ENCODE measurements around the gene PLSCR2. TPM values are rescaled to one million over a fixed set of nuclear protein-coding genes. Genes with fewer than 3 reads are reported as not detected.

The PLSCR2 gene
- total RNA-seq, 1 experiment from 2014 or later, result not detected

DNA sequence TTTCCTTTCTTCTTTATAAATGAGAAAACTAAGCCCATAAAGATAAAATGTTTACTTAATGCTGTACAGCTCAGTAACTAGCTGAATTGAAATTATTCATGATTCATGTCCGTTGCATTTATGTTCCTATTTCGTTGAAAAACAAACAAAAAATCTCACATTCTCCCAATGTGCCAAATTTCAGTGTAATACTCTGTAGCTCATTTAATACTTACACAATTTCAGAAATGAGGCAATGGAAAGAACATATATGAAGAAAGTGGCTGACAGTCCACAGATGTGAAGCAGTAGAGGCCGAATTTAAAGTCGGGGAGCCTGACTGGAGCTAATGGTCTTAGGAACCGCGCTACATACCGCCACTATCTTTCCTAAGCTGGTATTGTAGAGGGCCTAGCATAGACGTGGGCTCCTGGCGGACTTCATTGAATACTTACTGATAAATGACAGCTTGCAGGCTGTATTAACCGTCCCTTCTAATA lies 651 bp downstream of the PLSCR2 start:
- ChIA-PET CTCF (no interaction called here), RAD21 (ENCODE audit: low non-redundant PET in 1 of 2, low total read pairs in 2 of 2, uncharacterized antibody in 2 of 2, unreplicated experiment in 2 of 2) (no interaction called here)
- no peak overlapping the region for H3K4me3 ChIP-seq (replicated peaks in 1 of 2; ENCODE audit: low read depth in 1 of 2, low read length in 2 of 2)

DNA sequence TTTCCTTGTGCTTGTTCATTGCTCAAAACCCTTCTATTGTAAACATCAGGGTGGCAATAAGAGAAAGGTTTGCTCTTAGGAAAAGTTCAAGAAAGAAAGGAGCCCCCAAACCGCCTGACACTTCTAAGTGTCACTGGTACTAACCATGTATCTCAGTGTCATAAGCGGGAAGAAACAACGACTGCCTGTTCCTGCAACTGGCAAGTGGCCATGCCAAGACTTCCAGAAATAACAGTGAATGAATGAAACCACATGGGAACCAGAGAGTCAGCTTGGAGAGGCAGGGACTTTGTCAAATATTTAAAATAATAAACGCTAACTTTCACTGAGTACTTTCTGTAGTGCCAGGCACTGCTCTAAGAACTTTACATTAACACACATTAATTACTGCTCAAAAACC lies 1.1 kb downstream of the PLSCR2 start:
- DNase-seq (ENCODE audit: low read depth, low spot score), result no peak
- H3K4me1 ChIP-seq (ENCODE audit: control insufficient read depth in 1 of 2, insufficient read depth in 2 of 2, low read length in 2 of 2), result no peaks in the 10 kb centered on the region
- no peak for TF ChIP-seq SRF (IDR thresholded peaks at IDR 0.05; ENCODE audit: low read depth)
- no peak for TF ChIP-seq CBX3 (IDR thresholded peaks at IDR 0.05; ENCODE audit: low read depth)
- TF ChIP-seq RAD21 (IDR thresholded peaks at IDR 0.05; ENCODE audit: low read depth), result no peak
- TF ChIP-seq, protein P1, sequence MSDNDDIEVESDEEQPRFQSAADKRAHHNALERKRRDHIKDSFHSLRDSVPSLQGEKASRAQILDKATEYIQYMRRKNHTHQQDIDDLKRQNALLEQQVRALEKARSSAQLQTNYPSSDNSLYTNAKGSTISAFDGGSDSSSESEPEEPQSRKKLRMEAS (IDR thresholded peaks at IDR 0.05), result no peak
- TF ChIP-seq POLR2A (IDR thresholded peaks at IDR 0.05; ENCODE audit: borderline replicate concordance, extremely low read depth, insufficient read depth, insufficient read length), result no peak
- no peak for TF ChIP-seq REST (IDR thresholded peaks at IDR 0.05; ENCODE audit: low read depth)
- TF ChIP-seq CTCF (IDR thresholded peaks at IDR 0.05 in 2 of 3, conservative IDR thresholded peaks at IDR 0.05 in 1 of 3; ENCODE audit: borderline replicate concordance in 1 of 3, insufficient read depth in 1 of 3, low read depth in 2 of 3, low read length in 2 of 3), result no peak
- no peak for TF ChIP-seq POLR2AphosphoS5 (IDR thresholded peaks at IDR 0.05; ENCODE audit: low read depth, low read length)
- no peak for TF ChIP-seq JUND (IDR thresholded peaks at IDR 0.05)
- no peak for TF ChIP-seq FOSL1 (IDR thresholded peaks at IDR 0.05; ENCODE audit: low read depth)
- TF ChIP-seq YY1 (IDR thresholded peaks at IDR 0.05; ENCODE audit: extremely low read depth, insufficient replicate concordance, low read depth, low read length), result no peak
- no peak for TF ChIP-seq ATF3 (IDR thresholded peaks at IDR 0.05)
- TF ChIP-seq CEBPB (IDR thresholded peaks at IDR 0.05; ENCODE audit: low read depth), result no peak
- TF ChIP-seq ELF1 (IDR thresholded peaks at IDR 0.05; ENCODE audit: borderline replicate concordance, low read depth), result no peak
- no peak for TF ChIP-seq EZH2 (IDR thresholded peaks at IDR 0.05)

More for the DNA sequence above, 651 bp downstream of the PLSCR2 start:
- ATAC-seq (no peak), DNase-seq (ENCODE audit: low read depth, low spot score) (no peak)
- Histone ChIP-seq H3K9me3 (ENCODE audit: control insufficient read depth in 1 of 2, insufficient read depth in 1 of 2, low read depth in 1 of 2, low read length in 2 of 2) (no peaks in the 10 kb centered on the region), H3K9ac (ENCODE audit: low read length) (no peak overlapping the region), H3K27me3 (ENCODE audit: insufficient read depth, low read length) (no peaks in the 10 kb centered on the region), H2AFZ (ENCODE audit: low read depth, low read length, poor library complexity, severe bottlenecking) (no peak overlapping the region), H3K4me2 (ENCODE audit: low read length) (no peak overlapping the region), H3K9me2 (ENCODE audit: insufficient read depth) (no peaks in the 10 kb centered on the region), H4K20me1 (ENCODE audit: insufficient read depth) (no peaks in the 10 kb centered on the region), H3K36me3 (ENCODE audit: control insufficient read depth in 1 of 2, insufficient read depth in 2 of 2, low read length in 2 of 2) (no peaks in the 10 kb centered on the region), H3K4me1 (ENCODE audit: control insufficient read depth in 1 of 2, insufficient read depth in 2 of 2, low read length in 2 of 2) (no peaks in the 10 kb centered on the region), H3K27ac (ENCODE audit: low read depth, low read length) (no peak overlapping the region), H3K79me2 (ENCODE audit: insufficient read depth, low read length) (no peaks in the 10 kb centered on the region)
- no TSS peak for BruUV-seq (replicated peaks)
- POLR2A ChIA-PET, result no interaction called here
- TF ChIP-seq EGR1 (IDR thresholded peaks at IDR 0.05; ENCODE audit: low read depth) (no peak), SRF (IDR thresholded peaks at IDR 0.05; ENCODE audit: low read depth) (no peak), ZNF274 (IDR thresholded peaks at IDR 0.05; ENCODE audit: low read depth, low read length) (no peak), YY1 (IDR thresholded peaks at IDR 0.05; ENCODE audit: extremely low read depth, insufficient replicate concordance, low read depth, low read length) (no peak), EZH2 (IDR thresholded peaks at IDR 0.05) (no peak), JUND (IDR thresholded peaks at IDR 0.05) (no peak)
- intact Hi-C loops (cut with micrococcal nuclease), result no loop called here

More for the DNA sequence above, 1.1 kb downstream of the PLSCR2 start:
- Histone ChIP-seq H3K36me3 (ENCODE audit: control insufficient read depth in 1 of 2, insufficient read depth in 2 of 2, low read length in 2 of 2) (no peaks in the 10 kb centered on the region), H3K9ac (ENCODE audit: low read length) (no peak overlapping the region), H3K79me2 (ENCODE audit: insufficient read depth, low read length) (no peaks in the 10 kb centered on the region), H3K27ac (ENCODE audit: low read depth, low read length) (no peak overlapping the region), H3K4me2 (ENCODE audit: low read length) (no peak overlapping the region), H2AFZ (ENCODE audit: low read depth, low read length, poor library complexity, severe bottlenecking) (no peak overlapping the region), H3K27me3 (ENCODE audit: insufficient read depth, low read length) (no peaks in the 10 kb centered on the region), H3K4me3 (replicated peaks in 1 of 2; ENCODE audit: low read depth in 1 of 2, low read length in 2 of 2) (no peak overlapping the region), H3K9me2 (ENCODE audit: insufficient read depth) (no peaks in the 10 kb centered on the region), H3K9me3 (ENCODE audit: control insufficient read depth in 1 of 2, insufficient read depth in 1 of 2, low read depth in 1 of 2, low read length in 2 of 2) (no peaks in the 10 kb centered on the region), H4K20me1 (ENCODE audit: insufficient read depth) (no peaks in the 10 kb centered on the region)
- ATAC-seq, result no peak
- RAD21 ChIA-PET (ENCODE audit: low non-redundant PET in 1 of 2, low total read pairs in 2 of 2, uncharacterized antibody in 2 of 2, unreplicated experiment in 2 of 2), result no interaction called here
- POLR2A ChIA-PET, result no interaction called here
- CTCF ChIA-PET, result no interaction called here
- no TSS peak for BruUV-seq (replicated peaks)
- intact Hi-C loops (cut with micrococcal nuclease), result no loop called here
